SK-N-SH (cell line): ENCODE data around the gene NNAT. TPM values are rescaled to one million over a fixed set of nuclear protein-coding genes. Genes with fewer than 3 reads are reported as not detected.

Experiments used
- CTCF ChIA-PET: fragments of 300-600, 350-600 bp; formaldehyde crosslinking; extraction: SDS; loops from one replicate; lab custom pipeline; 2021; lab: Yijun Ruan, JAX
- POLR2A ChIA-PET: fragments of 350-600 bp; sonication (Branson Sonifier 250); formaldehyde crosslinking; extraction: SDS; loops from one replicate; lab custom pipeline; 2020; ENCODE audit warnings: antibody characterized with exemption, inconsistent platforms; lab: Yijun Ruan, JAX
- DNase-seq: peaks from one replicate; pipeline ENCODE4 v3.0.0; 2012
- H2AFZ ChIP-seq: fragments of 200-600 bp; sonication (generic); 2 replicates; pipeline ENCODE4 v1.8.1; 2016; ENCODE audit warnings: antibody characterized with exemption, mild to moderate bottlenecking, low read depth
- H3F3A ChIP-seq: fragments of 200-600 bp; sonication (generic); replicated peaks from 2 replicates; pipeline ENCODE3; 2016; ENCODE audit warnings: antibody characterized with exemption, mild to moderate bottlenecking; ENCODE audit not compliant: insufficient read depth
- H3K27ac ChIP-seq, 2 experiments: fragments of 200-500 bp in 1 of 2; fragments of 200-600 bp in 1 of 2; sonication (Bioruptor generic) in 1 of 2; sonication (generic), shearing (Covaris generic) in 1 of 2; 2 replicates each; pipeline versions ENCODE4 v1.5.1 to v1.6.1; 2014 to 2016; ENCODE audit warnings: low read depth in 2 of 2, inconsistent platforms in 1 of 2, low read length in 1 of 2, mild to moderate bottlenecking in 1 of 2, mixed read lengths in 1 of 2
- H3K27me3 ChIP-seq: fragments of 200-600 bp; sonication (generic), shearing (Covaris generic); 2 replicates; pipeline ENCODE4 v1.6.1; 2016; ENCODE audit warnings: mixed run types; ENCODE audit not compliant: insufficient read depth
- H3K36me3 ChIP-seq, 2 experiments: fragments of 200-500 bp in 1 of 2; fragments of 200-600 bp in 1 of 2; sonication (Bioruptor generic) in 1 of 2; sonication (generic) in 1 of 2; replicated peaks in 1 of 2; 2 replicates each; pipeline versions ENCODE3 to v1.5.1; 2014 to 2016; ENCODE audit warnings: low read length in 1 of 2, mild to moderate bottlenecking in 1 of 2; ENCODE audit not compliant: insufficient read depth in 2 of 2, control insufficient read depth in 1 of 2
- H3K4me1 ChIP-seq, 2 experiments: fragments of 200-500 bp in 1 of 2; fragments of 200-600 bp in 1 of 2; sonication (Bioruptor generic) in 1 of 2; sonication (generic), shearing (Covaris generic) in 1 of 2; 2 replicates each; pipeline versions ENCODE4 v1.5.1 to v1.6.1; 2014 to 2016; ENCODE audit warnings: low read depth in 1 of 2, low read length in 1 of 2, mixed run types in 1 of 2; ENCODE audit not compliant: insufficient read depth in 2 of 2, control insufficient read depth in 1 of 2
- H3K4me2 ChIP-seq: fragments of 200-600 bp; sonication (generic), shearing (Covaris generic); 2 replicates; pipeline ENCODE4 v1.6.1; 2017; ENCODE audit warnings: mixed run types
- H3K4me3 ChIP-seq, 2 experiments: fragments of 200-500 bp in 1 of 2; fragments of 200-600 bp in 1 of 2; sonication (Bioruptor generic) in 1 of 2; sonication (generic), shearing (Covaris generic) in 1 of 2; 2 replicates each; pipeline versions ENCODE4 v1.5.1 to v1.8.1; 2014 to 2016; ENCODE audit warnings: low read depth in 2 of 2, inconsistent platforms in 1 of 2, low read length in 1 of 2, mild to moderate bottlenecking in 1 of 2, mixed read lengths in 1 of 2, moderate library complexity in 1 of 2
- H3K79me2 ChIP-seq: fragments of 200-600 bp; sonication (generic); 2 replicates; pipeline ENCODE4 v1.8.1; 2017; ENCODE audit warnings: mild to moderate bottlenecking; ENCODE audit not compliant: insufficient read depth
- H3K9ac ChIP-seq: fragments of 200-600 bp; sonication (generic); 2 replicates; pipeline ENCODE4 v1.6.1; 2017; ENCODE audit warnings: mixed run types
- H3K9me2 ChIP-seq: fragments of 200-600 bp; sonication (generic); 2 replicates; pipeline ENCODE4 v1.6.1; 2017; ENCODE audit warnings: mixed run types
- H3K9me3 ChIP-seq: fragments of 200-600 bp; sonication (generic); 2 replicates; pipeline ENCODE4 v1.6.1; 2017; ENCODE audit warnings: mixed run types, mild to moderate bottlenecking, moderate library complexity
- H4K20me1 ChIP-seq: fragments of 200-600 bp; sonication (generic); 2 replicates; pipeline ENCODE4 v1.6.1; 2017; ENCODE audit warnings: mild to moderate bottlenecking, mixed run types; ENCODE audit not compliant: insufficient read depth
- CHD2 ChIP-seq: fragments of 150-350 bp; IDR thresholded peaks from 2 replicates; pipeline ENCODE4 v1.6.1; 2018; ENCODE audit warnings: low read length; ENCODE audit not compliant: partially characterized antibody
- CTCF ChIP-seq: fragments of 200-600 bp; sonication (generic); IDR thresholded peaks from 2 replicates; pipeline ENCODE4 v1.6.1; 2017; ENCODE audit warnings: antibody characterized with exemption, mild to moderate bottlenecking, moderate library complexity
- FOSL2 ChIP-seq: IDR thresholded peaks from 2 replicates; pipeline ENCODE4 v1.4.0; 2012; ENCODE audit warnings: low read depth, mild to moderate bottlenecking, moderate library complexity, borderline replicate concordance
- MAX ChIP-seq: IDR thresholded peaks from 2 replicates; pipeline ENCODE4 v1.4.0; 2012; ENCODE audit warnings: low read depth
- NFIC ChIP-seq: IDR thresholded peaks from 2 replicates; pipeline ENCODE4 v1.4.0; 2012; ENCODE audit warnings: borderline replicate concordance
- POLR2AphosphoS5 ChIP-seq: IDR thresholded peaks from 2 replicates; pipeline ENCODE4 v1.6.1; 2012; ENCODE audit warnings: low read depth, low read length
- RAD21 ChIP-seq: IDR thresholded peaks from 2 replicates; pipeline ENCODE4 v1.6.1; 2012; ENCODE audit warnings: mild to moderate bottlenecking, low read length
- REST ChIP-seq: IDR thresholded peaks from 2 replicates; pipeline ENCODE4 v1.6.1; 2012; ENCODE audit warnings: mild to moderate bottlenecking, low read depth, low read length, moderate library complexity
- RFX5 ChIP-seq: IDR thresholded peaks from 2 replicates; pipeline ENCODE4 v1.6.1; 2012; ENCODE audit warnings: mild to moderate bottlenecking, improper control_type of control experiment, low read length
- RXRA ChIP-seq: IDR thresholded peaks from 2 replicates; pipeline ENCODE4 v1.4.0; 2012; ENCODE audit warnings: low read depth, mild to moderate bottlenecking, borderline replicate concordance
- TAF1 ChIP-seq: IDR thresholded peaks from 2 replicates; pipeline ENCODE4 v1.6.1; 2012; ENCODE audit warnings: low read depth, mild to moderate bottlenecking, low read length, moderate library complexity, borderline replicate concordance
- USF2 ChIP-seq: fragments of 150-350 bp; IDR thresholded peaks from 2 replicates; pipeline ENCODE4 v1.6.1; 2017; ENCODE audit warnings: antibody characterized with exemption, low read length, low read depth, borderline replicate concordance
- YY1 ChIP-seq: IDR thresholded peaks from 2 replicates; pipeline ENCODE4 v1.4.0; 2012; ENCODE audit warnings: low read depth, mild to moderate bottlenecking
- WGBS: methylation state at CpG from one replicate; pipeline ENCODE4 v1.1.6; 2017; ENCODE audit warnings: low lambda C conversion rate; 5-methylcytosine and 5-hydroxymethylcytosine counted together
- polyA plus RNA-seq, 3 experiments: library from polyadenylated mRNA; depleted of rRNA; stranded (reverse); fragments of >200 nt; gene quantifications; 2 replicates each; pipeline ENCODE4 v1.2.3, GENCODE V29; 2012

NNAT gene
- polyA plus RNA-seq, 1 of the 3 experiments (the other 2 are of a cell fraction) = 6.7 TPM

GRCh38 chr20:37531856-37532255 is 10.8 kb downstream of the NNAT start:
- H3K27ac ChIP-seq = no peak overlapping the region
- peaks cover 10% of the 10 kb centered on the region for H3K79me2 ChIP-seq
- H3K4me1 ChIP-seq = peaks cover 0 to 12% of the 10 kb centered on the region in 2 experiments; a peak in 1 of 4 replicates
- H3K36me3 ChIP-seq = no peaks in the 10 kb centered on the region
- no peak for DNase-seq
- ChIA-PET CTCF (interaction anchor here (1.2 to 12.5 kb wide), 3 partner anchors 15 to 337 kb away, joined by 3 to 280 read pairs (median 9); no protein-coding TSS in a partner anchor), POLR2A (no interaction called here)
- H3K9ac ChIP-seq = no peak overlapping the region
- H3F3A ChIP-seq = no peaks in the 10 kb centered on the region
- no peaks in the 10 kb centered on the region for H3K27me3 ChIP-seq
- TF ChIP-seq RXRA (no peak), RAD21 (no peak), POLR2AphosphoS5 (no peak), USF2 (no peak), CHD2 (no peak), MAX (no peak), FOSL2 (no peak), REST (no peak)
- H3K4me2 ChIP-seq = no peak overlapping the region
- no peaks in the 10 kb centered on the region for H3K9me2 ChIP-seq
- no peak overlapping the region for H3K4me3 ChIP-seq
- WGBS = 73% methylated on average over 3 of the region's 3 CpGs
- no peaks in the 10 kb centered on the region for H3K9me3 ChIP-seq
- H2AFZ ChIP-seq = no peak overlapping the region
- no peaks in the 10 kb centered on the region for H4K20me1 ChIP-seq

GRCh38 chr20:37533154-37533715 is 12.2 kb downstream of the NNAT start:
- Histone ChIP-seq H3K9me3 (no peaks in the 10 kb centered on the region), H3K27ac (no peak overlapping the region), H3K9me2 (no peaks in the 10 kb centered on the region), H3K9ac (no peak overlapping the region), H3K79me2 (no peaks in the 10 kb centered on the region), H3K4me2 (no peak overlapping the region), H3K36me3 (no peaks in the 10 kb centered on the region), H3F3A (no peaks in the 10 kb centered on the region), H3K4me1 (peaks cover 0 to 11% of the 10 kb centered on the region in 2 experiments; a peak in 1 of 4 replicates), H2AFZ (no peak overlapping the region), H4K20me1 (no peaks in the 10 kb centered on the region), H3K4me3 (no peak overlapping the region), H3K27me3 (no peaks in the 10 kb centered on the region)
- ChIA-PET CTCF (interaction anchor here (0.5 to 12.5 kb wide), 15 partner anchors 9 to 515 kb away, joined by 3 to 280 read pairs (median 5); no protein-coding TSS in a partner anchor), POLR2A (no interaction called here)
- DNase-seq = no peak
- 57% methylated on average over 2 of the region's 2 CpGs for WGBS
- no peak for TF ChIP-seq RFX5
- TF ChIP-seq NFIC = no peak
- no peak for TF ChIP-seq CTCF
- no peak for TF ChIP-seq REST
- no peak for TF ChIP-seq RAD21
- no peak for TF ChIP-seq USF2
- no peak for TF ChIP-seq YY1
- no peak for TF ChIP-seq TAF1
